B cell (primary cell): Measurements from ENCODE around the gene STARD6.

ENCODE experiments used
- EZH2 ChIP-seq: IDR thresholded peaks from 2 replicates; pipeline ENCODE4 v1.6.1; 2012; ENCODE audit warnings: borderline replicate concordance, low read depth, mild to moderate bottlenecking, moderate library complexity, low read length; ENCODE audit not compliant: insufficient read depth, poor library complexity, severe bottlenecking
- TF ChIP-seq, protein P1 (sequence below): fragments of 200-600 bp; IDR thresholded peaks from one replicate; pipeline ENCODE4 v1.8.0; 2022; ENCODE audit warnings: antibody characterized with exemption, mild to moderate bottlenecking

DNA sequence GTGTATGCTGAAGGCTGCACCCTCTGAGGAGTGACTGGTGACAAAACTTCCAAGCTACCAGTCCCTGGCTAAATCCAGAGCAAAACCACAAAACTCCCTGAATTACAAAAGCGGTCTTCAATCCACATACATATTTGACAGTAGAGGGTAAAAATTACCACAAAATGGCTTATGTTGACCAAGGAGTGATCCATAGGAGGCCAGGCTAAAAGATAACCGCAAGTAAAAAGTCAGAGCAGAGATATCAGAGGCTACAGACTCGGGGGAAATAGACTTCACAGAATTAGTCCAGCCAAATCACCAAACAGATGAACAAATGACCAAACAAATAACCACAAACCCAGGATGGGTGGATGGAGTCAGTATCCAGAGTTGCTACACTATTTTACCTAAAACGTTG lies 19.4 kb downstream of the STARD6 start:
- TF ChIP-seq, protein P1, sequence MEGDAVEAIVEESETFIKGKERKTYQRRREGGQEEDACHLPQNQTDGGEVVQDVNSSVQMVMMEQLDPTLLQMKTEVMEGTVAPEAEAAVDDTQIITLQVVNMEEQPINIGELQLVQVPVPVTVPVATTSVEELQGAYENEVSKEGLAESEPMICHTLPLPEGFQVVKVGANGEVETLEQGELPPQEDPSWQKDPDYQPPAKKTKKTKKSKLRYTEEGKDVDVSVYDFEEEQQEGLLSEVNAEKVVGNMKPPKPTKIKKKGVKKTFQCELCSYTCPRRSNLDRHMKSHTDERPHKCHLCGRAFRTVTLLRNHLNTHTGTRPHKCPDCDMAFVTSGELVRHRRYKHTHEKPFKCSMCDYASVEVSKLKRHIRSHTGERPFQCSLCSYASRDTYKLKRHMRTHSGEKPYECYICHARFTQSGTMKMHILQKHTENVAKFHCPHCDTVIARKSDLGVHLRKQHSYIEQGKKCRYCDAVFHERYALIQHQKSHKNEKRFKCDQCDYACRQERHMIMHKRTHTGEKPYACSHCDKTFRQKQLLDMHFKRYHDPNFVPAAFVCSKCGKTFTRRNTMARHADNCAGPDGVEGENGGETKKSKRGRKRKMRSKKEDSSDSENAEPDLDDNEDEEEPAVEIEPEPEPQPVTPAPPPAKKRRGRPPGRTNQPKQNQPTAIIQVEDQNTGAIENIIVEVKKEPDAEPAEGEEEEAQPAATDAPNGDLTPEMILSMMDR, result no peak
- no peak for TF ChIP-seq EZH2
